Activated CD4-positive, alpha-beta T cell treated with anti-CD3 and anti-CD28 coated beads for 36 hours (primary cell): Measurements from ENCODE around the gene EPHB2. TPM values are rescaled to one million over a fixed set of nuclear protein-coding genes. Genes with fewer than 3 reads are reported as not detected.

Experiments used
- ATAC-seq: fragments of 200-7000 bp; cut with Tn5 transposase; one replicate; pipeline ENCODE4 v1.10.0; 2021; ENCODE audit warnings: mild to moderate bottlenecking, moderate library complexity
- CTCF ChIA-PET: fragments of 350-600 bp; sonication (Branson Sonifier 250); formaldehyde crosslinking; loops from one replicate; lab custom pipeline; 2021; ENCODE audit warnings: antibody characterized with exemption; lab: Charles Lee
- POLR2A ChIA-PET: fragments of 350-600 bp; sonication (Branson Sonifier 250); formaldehyde crosslinking; loops from one replicate; lab custom pipeline; 2021; ENCODE audit warnings: antibody characterized with exemption, inconsistent platforms; lab: Charles Lee
- DNase-seq: peaks from one replicate; pipeline ENCODE4 v3.0.0-alpha.2; 2020
- H3K27ac Mint-ChIP-seq: one replicate; pipeline ENCODE4 v1.8.0; 2021; ENCODE audit warnings: mixed read lengths
- H3K27me3 Mint-ChIP-seq: one replicate; pipeline ENCODE4 v1.8.0; 2021; ENCODE audit warnings: mixed read lengths
- H3K36me3 Mint-ChIP-seq: one replicate; pipeline ENCODE4 v1.8.0; 2021; ENCODE audit warnings: low read depth, mixed read lengths
- H3K4me1 Mint-ChIP-seq: one replicate; pipeline ENCODE4 v1.8.0; 2021; ENCODE audit warnings: mixed read lengths
- H3K4me3 Mint-ChIP-seq: one replicate; pipeline ENCODE4 v1.8.0; 2021; ENCODE audit warnings: mild to moderate bottlenecking, moderate library complexity, mixed read lengths
- H3K9me3 Mint-ChIP-seq: one replicate; pipeline ENCODE4 v1.8.0; 2021; ENCODE audit warnings: low read depth, mixed read lengths
- intact Hi-C, 2 experiments: fragments of 100-400 bp; cut with DNase I in 1 of 2; cut with micrococcal nuclease in 1 of 2; formaldehyde crosslinking; loops; one replicate each; pipeline versions ENCODE4 v1.14.2 to v1.15.1; 2022 to 2024; cut with DNase I, micrococcal nuclease
- total RNA-seq, 2 experiments: library from RNA; stranded (reverse); gene quantifications; one replicate each; pipeline ENCODE4 v1.2.3, GENCODE V29; 2021

EPHB2 gene
- total RNA-seq, 2 experiments from 2014 or later: not detected

GRCh38 chr1:22745669-22746585, 35.3 kb downstream of the EPHB2 start:
- POLR2A ChIA-PET: no interaction called here
- no peak overlapping the region for H3K27ac Mint-ChIP-seq
- H3K4me1 Mint-ChIP-seq: peaks cover 6% of the 10 kb centered on the region
- DNase-seq (no peak), ATAC-seq (no peak)
- no peak overlapping the region for H3K4me3 Mint-ChIP-seq
- intact Hi-C loops: no loop called here
- H3K36me3 Mint-ChIP-seq: no peaks in the 10 kb centered on the region
- CTCF ChIA-PET: interaction anchor here (0.6 kb wide), 1 partner anchor 41 kb away, joined by 3 read pairs; no protein-coding TSS in a partner anchor
- H3K27me3 Mint-ChIP-seq: peaks cover 3% of the 10 kb centered on the region
- H3K9me3 Mint-ChIP-seq: no peaks in the 10 kb centered on the region

DNA sequence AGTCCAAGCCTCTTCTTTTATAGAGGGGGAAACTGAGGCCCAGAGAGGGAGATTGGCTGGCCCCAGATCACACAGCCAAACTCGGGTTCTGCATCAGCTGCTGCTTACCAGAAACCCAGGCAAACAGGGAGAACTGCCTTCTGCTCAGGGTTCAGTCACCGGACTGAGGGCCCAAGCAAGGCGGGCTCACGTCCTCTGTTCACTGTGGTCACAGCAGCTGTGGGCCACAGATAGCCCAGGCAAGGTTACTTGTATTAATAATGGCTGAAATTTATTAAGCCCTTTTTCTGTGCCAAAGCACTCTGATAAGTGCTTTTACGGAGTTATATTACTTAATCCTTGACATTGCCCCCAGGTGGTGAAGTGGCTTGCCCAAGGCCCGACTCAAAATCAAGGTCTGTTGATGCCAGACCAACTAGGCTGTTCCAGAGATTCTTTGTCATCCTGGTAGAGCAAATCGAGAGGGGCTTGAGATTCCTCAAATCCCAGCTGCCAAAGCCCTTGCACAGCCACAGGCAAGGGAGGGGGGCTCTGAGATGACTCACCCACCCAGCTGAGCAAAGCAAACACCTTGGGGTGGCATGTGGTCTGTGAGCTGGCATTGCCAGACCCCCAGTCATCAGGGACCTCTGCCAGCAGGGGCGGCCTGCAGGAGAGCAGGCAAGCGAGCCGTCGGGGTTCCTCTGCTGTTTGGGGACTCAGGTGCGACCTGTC, 36.5 kb downstream of the EPHB2 start:
- intact Hi-C loops: no loop called here
- H3K4me3 Mint-ChIP-seq: no peak overlapping the region
- POLR2A ChIA-PET: no interaction called here
- DNase-seq (no peak), ATAC-seq (no peak)
- no peak overlapping the region for H3K27ac Mint-ChIP-seq
- CTCF ChIA-PET: interaction anchor here (0.6 kb wide), 1 partner anchor 593 kb away, joined by 4 read pairs; no protein-coding TSS in a partner anchor
- no peaks in the 10 kb centered on the region for H3K9me3 Mint-ChIP-seq
- peaks cover 3% of the 10 kb centered on the region for H3K27me3 Mint-ChIP-seq
- H3K4me1 Mint-ChIP-seq: peaks cover 6% of the 10 kb centered on the region
- no peaks in the 10 kb centered on the region for H3K36me3 Mint-ChIP-seq

GRCh38 chr1:22747735-22748073, 37.1 kb downstream of the EPHB2 start:
- CTCF ChIA-PET: interaction anchor here (0.6 kb wide), 1 partner anchor 594 kb away, joined by 4 read pairs; no protein-coding TSS in a partner anchor
- Mint-ChIP-seq H3K36me3 (no peaks in the 10 kb centered on the region), H3K27me3 (peaks cover 3% of the 10 kb centered on the region), H3K4me1 (peaks cover 6% of the 10 kb centered on the region), H3K27ac (no peak overlapping the region), H3K9me3 (no peaks in the 10 kb centered on the region), H3K4me3 (no peak overlapping the region)
- DNase-seq (no peak), ATAC-seq (no peak)
- intact Hi-C loops: no loop called here
- POLR2A ChIA-PET: no interaction called here

DNA sequence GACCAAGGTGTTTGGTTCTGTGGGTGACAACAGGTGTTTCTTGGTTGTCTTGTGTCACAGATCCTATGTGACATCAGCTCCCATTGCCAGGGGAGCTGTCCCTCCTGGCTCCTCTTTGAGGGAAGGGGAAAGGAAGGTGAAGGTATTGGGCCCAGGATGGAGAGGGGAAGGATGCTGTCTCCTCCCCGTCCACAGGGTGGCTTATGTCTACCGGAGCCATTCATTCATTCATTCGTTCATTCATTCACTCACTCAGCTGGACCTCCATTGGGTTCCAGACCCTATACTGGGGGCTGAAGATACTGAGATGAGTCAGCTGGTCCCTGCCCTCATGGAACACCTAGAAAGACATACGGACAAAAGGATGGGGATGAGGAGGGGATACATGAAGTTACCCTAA, 38.9 kb downstream of the EPHB2 start:
- Mint-ChIP-seq H3K9me3 (no peaks in the 10 kb centered on the region), H3K36me3 (no peaks in the 10 kb centered on the region), H3K4me1 (peaks cover 6% of the 10 kb centered on the region), H3K27me3 (peaks cover 3% of the 10 kb centered on the region), H3K4me3 (no peak overlapping the region), H3K27ac (no peak overlapping the region)
- POLR2A ChIA-PET: no interaction called here
- ATAC-seq: no peak
- CTCF ChIA-PET: interaction anchor here (0.9 to 1.3 kb wide), 3 partner anchors 45 to 112 kb away, joined by 3 to 4 read pairs (median 4); no protein-coding TSS in a partner anchor
- DNase-seq: no peak
- intact Hi-C loops: no loop called here

- Mint-ChIP-seq H3K27me3 (peaks cover 3% of the 10 kb centered on the region), H3K4me3 (no peak overlapping the region), H3K36me3 (no peaks in the 10 kb centered on the region)
These were observed 39.5 kb downstream of the EPHB2 start for GRCh38 chr1:22749919-22750684.

DNA sequence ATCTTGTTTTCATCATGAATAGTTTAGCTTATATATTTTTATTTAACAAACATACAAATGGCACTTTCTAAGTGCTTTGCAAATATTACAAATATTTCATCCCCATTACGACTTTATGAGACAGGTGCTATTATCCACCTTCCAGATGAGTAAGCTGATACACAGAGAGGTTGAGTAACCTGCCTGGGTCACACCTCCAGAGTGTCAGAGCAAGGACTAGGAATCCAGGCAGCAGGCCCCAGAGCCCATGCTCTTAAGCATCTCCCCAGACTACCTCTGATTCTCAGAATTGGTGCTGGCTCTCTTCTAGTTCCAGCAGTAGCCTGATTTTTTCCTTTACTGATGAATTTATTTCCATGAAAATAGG, 40.0 kb downstream of the EPHB2 start:
- intact Hi-C loops: no loop called here
- ChIA-PET CTCF (interaction anchor here (1.1 to 1.3 kb wide), 2 partner anchors 46 to 111 kb away, joined by 4 read pairs; no protein-coding TSS in a partner anchor), POLR2A (no interaction called here)
- Mint-ChIP-seq H3K9me3 (no peaks in the 10 kb centered on the region), H3K4me3 (no peak overlapping the region), H3K4me1 (peaks cover 6% of the 10 kb centered on the region), H3K27me3 (peaks cover 3% of the 10 kb centered on the region), H3K27ac (no peak overlapping the region), H3K36me3 (no peaks in the 10 kb centered on the region)
- DNase-seq (no peak), ATAC-seq (peak; percentile 49)

More at GRCh38 chr1:22749919-22750684, 39.5 kb downstream of the EPHB2 start:
- POLR2A ChIA-PET: no interaction called here
- ATAC-seq (peak; percentile 82), DNase-seq (peak; percentile 28)
- no peak overlapping the region for H3K27ac Mint-ChIP-seq
- H3K9me3 Mint-ChIP-seq: no peaks in the 10 kb centered on the region
- CTCF ChIA-PET: interaction anchor here (1.1 to 1.3 kb wide), 2 partner anchors 46 to 112 kb away, joined by 4 read pairs; no protein-coding TSS in a partner anchor
- peaks cover 6% of the 10 kb centered on the region for H3K4me1 Mint-ChIP-seq
- intact Hi-C loops: no loop called here

DNA sequence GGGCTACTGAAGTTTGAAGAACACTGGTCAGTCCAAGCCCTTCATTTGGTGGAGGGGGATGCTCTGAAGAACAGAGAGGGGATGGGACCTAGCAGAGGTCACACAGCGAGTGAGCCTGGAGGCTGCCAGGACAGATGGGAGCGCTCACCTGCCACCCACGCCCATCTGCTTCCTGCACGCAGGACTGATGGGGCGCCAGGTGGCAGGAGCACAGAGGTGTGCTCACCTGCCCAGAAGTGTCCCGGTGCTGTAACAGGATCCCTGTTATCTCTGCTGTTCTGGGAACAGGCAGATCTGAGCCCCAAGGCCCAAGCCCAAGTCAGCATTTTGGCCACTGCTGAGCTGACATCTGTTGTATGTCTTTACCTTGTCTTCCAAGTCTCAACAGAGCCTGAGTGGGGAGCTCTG, 40.5 kb downstream of the EPHB2 start:
- Mint-ChIP-seq H3K27ac (no peak overlapping the region), H3K36me3 (no peaks in the 10 kb centered on the region), H3K4me1 (peaks cover 6% of the 10 kb centered on the region), H3K9me3 (no peaks in the 10 kb centered on the region), H3K4me3 (no peak overlapping the region), H3K27me3 (peaks cover 3% of the 10 kb centered on the region)
- intact Hi-C loops: no loop called here
- ChIA-PET POLR2A (no interaction called here), CTCF (interaction anchor here (1.3 kb wide), 1 partner anchor 47 kb away, joined by 4 read pairs; no protein-coding TSS in a partner anchor)
- DNase-seq: no peak
- no peak for ATAC-seq

- H3K36me3 Mint-ChIP-seq: no peaks in the 10 kb centered on the region
- no peaks in the 10 kb centered on the region for H3K9me3 Mint-ChIP-seq
- peaks cover 6% of the 10 kb centered on the region for H3K4me1 Mint-ChIP-seq
- intact Hi-C loops: no loop called here
- DNase-seq: no peak
- ChIA-PET CTCF (no interaction called here), POLR2A (no interaction called here)
- no peak for ATAC-seq
- H3K27ac Mint-ChIP-seq: no peak overlapping the region
- no peak overlapping the region for H3K4me3 Mint-ChIP-seq
- peaks cover 3% of the 10 kb centered on the region for H3K27me3 Mint-ChIP-seq
These were observed 41.7 kb downstream of the EPHB2 start for GRCh38 chr1:22752339-22752738.

DNA sequence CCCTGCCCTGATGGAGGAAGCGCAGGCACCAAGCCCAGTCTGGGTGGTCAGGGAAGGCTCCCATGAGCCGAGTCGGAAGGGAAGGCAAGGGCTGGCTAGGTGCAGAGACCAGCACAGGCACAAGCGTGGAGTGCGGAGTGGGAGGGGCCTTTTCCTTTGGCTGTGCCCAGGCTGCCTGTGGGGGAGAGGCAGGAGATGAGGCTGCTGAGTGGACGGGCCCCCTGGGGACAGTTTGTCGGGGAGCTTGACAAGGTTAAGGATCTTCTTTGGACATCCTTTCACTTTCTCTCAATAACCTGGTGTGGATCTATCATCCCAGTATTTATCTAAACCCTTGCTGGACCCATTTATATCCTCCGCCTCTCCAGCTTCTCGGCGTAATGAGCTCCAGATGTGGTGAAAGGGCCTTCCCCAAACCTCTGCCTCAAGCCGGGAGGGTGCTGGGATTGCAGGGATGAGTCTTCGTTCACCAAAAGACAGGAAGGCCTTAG, 42.9 kb downstream of the EPHB2 start:
- ChIA-PET CTCF (interaction anchor here (1.0 kb wide), 1 partner anchor 48 kb away, joined by 3 read pairs; no protein-coding TSS in a partner anchor), POLR2A (no interaction called here)
- intact Hi-C loops: no loop called here
- peaks cover 3% of the 10 kb centered on the region for H3K27me3 Mint-ChIP-seq
- H3K36me3 Mint-ChIP-seq: no peaks in the 10 kb centered on the region
- no peak for DNase-seq
- no peaks in the 10 kb centered on the region for H3K9me3 Mint-ChIP-seq
- ATAC-seq: no peak
- H3K4me1 Mint-ChIP-seq: peaks cover 6% of the 10 kb centered on the region
- H3K27ac Mint-ChIP-seq: no peak overlapping the region
- no peak overlapping the region for H3K4me3 Mint-ChIP-seq

- intact Hi-C loops: no loop called here
- no peak for ATAC-seq
- DNase-seq: no peak
- Mint-ChIP-seq H3K27me3 (peaks cover 3% of the 10 kb centered on the region), H3K4me3 (no peak overlapping the region), H3K27ac (no peak overlapping the region), H3K4me1 (peaks cover 6% of the 10 kb centered on the region), H3K9me3 (no peaks in the 10 kb centered on the region), H3K36me3 (no peaks in the 10 kb centered on the region)
- POLR2A ChIA-PET: no interaction called here
- CTCF ChIA-PET: interaction anchor here (1.0 kb wide), 1 partner anchor 49 kb away, joined by 3 read pairs; no protein-coding TSS in a partner anchor
These were observed 43.6 kb downstream of the EPHB2 start for GRCh38 chr1:22754106-22754768.
